Activated CD8-positive, alpha-beta T cell treated with anti-CD3 and anti-CD28 coated beads, Interleukin-2, amount 10 ng/mL, durations not matched to agents 7 days and 5 days (primary cell): Measurements from ENCODE around the gene CMBL. TPM values are rescaled to one million over a fixed set of nuclear protein-coding genes. Genes with fewer than 3 reads are reported as not detected.

Experiments used
- ATAC-seq: fragments of 150-1000 bp; cut with Tn5 transposase; one replicate; pipeline ENCODE4 v1.10.0; 2021; ENCODE audit warnings: moderate library complexity
- CTCF ChIA-PET: fragments of 350-600 bp; sonication (Branson Sonifier 250); formaldehyde crosslinking; loops from one replicate; lab custom pipeline; 2021; ENCODE audit warnings: antibody characterized with exemption; lab: Charles Lee
- POLR2A ChIA-PET: fragments of 350-600 bp; sonication (Branson Sonifier 250); formaldehyde crosslinking; loops from one replicate; lab custom pipeline; 2021; ENCODE audit warnings: antibody characterized with exemption; lab: Charles Lee
- DNase-seq: peaks from one replicate; pipeline ENCODE4 v3.0.0-alpha.2; 2020
- H3K27ac Mint-ChIP-seq: one replicate; pipeline ENCODE4 v1.8.0; 2021; ENCODE audit warnings: mild to moderate bottlenecking, mixed read lengths
- H3K27me3 Mint-ChIP-seq: one replicate; pipeline ENCODE4 v1.8.0; 2021; ENCODE audit warnings: low read depth, mixed read lengths
- H3K36me3 Mint-ChIP-seq: one replicate; pipeline ENCODE4 v1.8.0; 2021; ENCODE audit warnings: low read depth, mixed read lengths
- H3K4me1 Mint-ChIP-seq: one replicate; pipeline ENCODE4 v1.8.0; 2021; ENCODE audit warnings: low read depth, mixed read lengths
- H3K4me3 Mint-ChIP-seq: one replicate; pipeline ENCODE4 v1.8.0; 2021; ENCODE audit warnings: mild to moderate bottlenecking, mixed read lengths
- H3K9me3 Mint-ChIP-seq: one replicate; pipeline ENCODE4 v1.8.0; 2022; ENCODE audit warnings: mixed read lengths; ENCODE audit not compliant: insufficient read depth
- total RNA-seq, 2 experiments: library from RNA; stranded (reverse); gene quantifications; one replicate each; pipeline ENCODE4 v1.2.3, GENCODE V29; 2021

CMBL gene
- total RNA-seq, 2 experiments from 2014 or later = 1.6 to 1.9 TPM

GRCh38 chr5:10262121-10262774, 45.5 kb downstream of the CMBL start:
- H3K4me3 Mint-ChIP-seq = no peak overlapping the region
- POLR2A ChIA-PET = no interaction called here
- CTCF ChIA-PET = interaction anchor here (1.1 kb wide), 1 partner anchor 102 kb away, joined by 3 read pairs; no protein-coding TSS in a partner anchor
- no peaks in the 10 kb centered on the region for H3K27me3 Mint-ChIP-seq
- H3K4me1 Mint-ChIP-seq = no peaks in the 10 kb centered on the region
- H3K36me3 Mint-ChIP-seq = peaks cover 76% of the 10 kb centered on the region
- H3K9me3 Mint-ChIP-seq = no peaks in the 10 kb centered on the region
- no peak overlapping the region for H3K27ac Mint-ChIP-seq
- ATAC-seq (no peak), DNase-seq (no peak)

DNA sequence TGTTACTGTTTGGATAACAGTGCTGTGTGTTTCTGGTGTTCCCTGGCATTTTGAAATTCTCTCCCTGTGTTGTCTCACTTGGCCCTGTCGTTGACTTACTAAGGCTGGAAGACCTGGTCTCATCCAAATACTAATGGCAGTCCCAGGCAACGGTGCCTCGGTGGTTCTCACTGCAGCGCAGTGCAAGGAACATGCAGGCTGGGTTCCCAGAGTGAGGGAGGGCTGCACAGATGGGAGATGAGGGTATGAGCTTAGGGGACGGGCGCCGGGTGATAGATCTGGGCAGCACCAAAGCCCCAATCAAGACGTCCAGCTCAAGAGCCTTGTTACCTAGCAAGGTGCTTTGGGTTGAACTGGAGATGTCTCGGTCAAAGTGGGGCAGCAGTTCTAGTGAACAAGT, 46.6 kb downstream of the CMBL start:
- ATAC-seq (no peak), DNase-seq (no peak)
- H3K9me3 Mint-ChIP-seq = no peaks in the 10 kb centered on the region
- peaks cover 83% of the 10 kb centered on the region for H3K36me3 Mint-ChIP-seq
- H3K27ac Mint-ChIP-seq = no peak overlapping the region
- POLR2A ChIA-PET = no interaction called here
- peaks cover under 1% of the 10 kb centered on the region for H3K4me1 Mint-ChIP-seq
- H3K27me3 Mint-ChIP-seq = no peaks in the 10 kb centered on the region
- CTCF ChIA-PET = interaction anchor here (1.1 kb wide), 1 partner anchor 103 kb away, joined by 3 read pairs; no protein-coding TSS in a partner anchor
- H3K4me3 Mint-ChIP-seq = no peak overlapping the region

DNA sequence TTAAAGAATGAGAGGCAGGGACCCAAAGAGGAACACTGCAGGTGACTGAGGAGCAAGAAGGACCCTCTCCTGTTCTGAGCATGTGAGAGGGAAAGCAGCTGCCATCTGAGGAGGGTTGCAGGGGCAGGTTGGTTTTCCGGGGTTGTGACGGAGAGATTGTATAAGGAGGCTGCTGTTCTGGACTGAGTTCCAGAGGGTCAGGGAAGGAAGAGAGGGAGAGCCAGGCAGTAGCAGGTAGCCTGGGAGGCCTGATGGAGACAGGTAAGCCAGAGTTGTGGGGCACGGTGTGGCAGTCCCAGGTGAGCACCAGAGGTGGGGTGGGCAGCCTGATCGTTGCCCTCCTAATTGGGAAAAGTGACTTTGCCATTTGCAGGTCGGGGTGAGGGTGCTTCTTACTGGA, 47.8 kb downstream of the CMBL start:
- Mint-ChIP-seq H3K27me3 (no peaks in the 10 kb centered on the region), H3K36me3 (peaks cover 83% of the 10 kb centered on the region), H3K9me3 (no peaks in the 10 kb centered on the region), H3K4me1 (peaks cover 9% of the 10 kb centered on the region), H3K4me3 (no peak overlapping the region), H3K27ac (no peak overlapping the region)
- CTCF ChIA-PET = interaction anchor here (1.6 kb wide), 1 partner anchor 24 kb away, joined by 5 read pairs; no protein-coding TSS in a partner anchor
- DNase-seq (no peak), ATAC-seq (no peak)
- POLR2A ChIA-PET = no interaction called here

DNA sequence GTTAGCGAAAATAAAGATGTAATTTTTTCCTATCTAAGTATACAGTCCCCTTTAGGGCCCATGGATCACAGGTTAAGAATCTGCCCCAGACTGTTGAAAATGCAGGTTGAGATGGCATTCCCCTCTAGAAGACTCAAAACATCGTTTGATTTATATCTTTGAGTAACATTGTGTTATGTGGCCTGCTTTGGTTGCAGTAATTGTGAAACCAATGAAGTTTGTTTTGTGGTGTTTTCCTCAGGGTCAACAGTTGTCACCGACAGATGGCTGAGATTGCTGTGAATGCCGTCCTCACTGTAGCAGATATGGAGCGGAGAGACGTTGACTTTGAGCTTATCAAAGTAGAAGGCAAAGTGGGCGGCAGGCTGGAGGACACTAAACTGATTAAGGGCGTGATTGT, 49.8 kb downstream of the CMBL start:
- no peaks in the 10 kb centered on the region for H3K9me3 Mint-ChIP-seq
- no peak overlapping the region for H3K4me3 Mint-ChIP-seq
- H3K36me3 Mint-ChIP-seq = peaks cover 86% of the 10 kb centered on the region
- ChIA-PET POLR2A (interaction anchor here (0.6 to 1.6 kb wide), 2 partner anchors 95 to 1228 kb away, joined by 3 read pairs; partner anchors contain the start of gene MARCHF6), CTCF (no interaction called here)
- DNase-seq = no peak
- H3K4me1 Mint-ChIP-seq = peaks cover 26% of the 10 kb centered on the region
- ATAC-seq = no peak
- H3K27ac Mint-ChIP-seq = no peak overlapping the region
- no peaks in the 10 kb centered on the region for H3K27me3 Mint-ChIP-seq

DNA sequence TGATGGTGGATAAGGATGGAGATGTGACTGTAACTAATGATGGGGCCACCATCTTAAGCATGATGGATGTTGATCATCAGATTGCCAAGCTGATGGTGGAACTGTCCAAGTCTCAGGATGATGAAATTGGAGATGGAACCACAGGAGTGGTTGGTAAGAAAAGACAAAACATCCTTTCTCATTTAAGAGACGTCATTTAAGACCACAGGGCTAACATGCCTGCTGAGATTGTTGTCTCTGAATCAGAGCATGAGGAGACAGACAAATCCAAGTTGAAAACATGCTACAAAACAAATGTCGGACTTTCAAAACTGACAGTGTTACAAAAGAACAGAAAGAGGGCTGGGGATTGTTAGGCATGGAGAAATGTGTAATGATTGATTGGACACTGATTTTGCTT, 53.0 kb downstream of the CMBL start:
- H3K27me3 Mint-ChIP-seq = no peaks in the 10 kb centered on the region
- H3K4me1 Mint-ChIP-seq = peaks cover 42% of the 10 kb centered on the region
- no peak overlapping the region for H3K27ac Mint-ChIP-seq
- POLR2A ChIA-PET = interaction anchor here (1.1 kb wide), 1 partner anchor 99 kb away, joined by 3 read pairs; the partner anchor contains the start of gene MARCHF6
- CTCF ChIA-PET = no interaction called here
- H3K36me3 Mint-ChIP-seq = peaks cover 76% of the 10 kb centered on the region
- no peak for ATAC-seq
- no peak for DNase-seq
- H3K4me3 Mint-ChIP-seq = no peak overlapping the region
- no peaks in the 10 kb centered on the region for H3K9me3 Mint-ChIP-seq

- DNase-seq = no peak
- H3K36me3 Mint-ChIP-seq = peaks cover 66% of the 10 kb centered on the region
- no peak overlapping the region for H3K4me3 Mint-ChIP-seq
- no peaks in the 10 kb centered on the region for H3K9me3 Mint-ChIP-seq
- no peak for ATAC-seq
- H3K4me1 Mint-ChIP-seq = peaks cover 49% of the 10 kb centered on the region
- CTCF ChIA-PET = interaction anchor here (0.6 to 1.4 kb wide), 3 partner anchors 10 to 374 kb away, joined by 3 read pairs; no protein-coding TSS in a partner anchor
- POLR2A ChIA-PET = interaction anchor here (0.7 kb wide), 1 partner anchor 204 kb away, joined by 3 read pairs; no protein-coding TSS in a partner anchor
- H3K27ac Mint-ChIP-seq = no peak overlapping the region
- no peaks in the 10 kb centered on the region for H3K27me3 Mint-ChIP-seq
Observed at GRCh38 chr5:10253390-10253789, 54.3 kb downstream of the CMBL start.

- peaks cover 49% of the 10 kb centered on the region for H3K36me3 Mint-ChIP-seq
- ATAC-seq (no peak), DNase-seq (no peak)
- no peaks in the 10 kb centered on the region for H3K9me3 Mint-ChIP-seq
- H3K4me3 Mint-ChIP-seq = peak overlapping the region; percentile 84
- peak overlapping the region; percentile 89 for H3K27ac Mint-ChIP-seq
- POLR2A ChIA-PET = interaction anchor here (1.7 kb wide), 1 partner anchor 103 kb away, joined by 7 read pairs; no protein-coding TSS in a partner anchor
- no peaks in the 10 kb centered on the region for H3K27me3 Mint-ChIP-seq
- peaks cover 57% of the 10 kb centered on the region for H3K4me1 Mint-ChIP-seq
- CTCF ChIA-PET = interaction anchor here (1.2 to 1.3 kb wide), 3 partner anchors 33 to 383 kb away, joined by 3 to 8 read pairs (median 5); no protein-coding TSS in a partner anchor
Observed at GRCh38 chr5:10251405-10251804, 56.3 kb downstream of the CMBL start.

- Mint-ChIP-seq H3K4me1 (peaks cover 55% of the 10 kb centered on the region), H3K4me3 (peak overlapping the region; percentile 84), H3K27me3 (no peaks in the 10 kb centered on the region), H3K9me3 (no peaks in the 10 kb centered on the region), H3K27ac (peak overlapping the region; percentile 89), H3K36me3 (peaks cover 43% of the 10 kb centered on the region)
- ATAC-seq (peak; percentile 39), DNase-seq (peak; percentile 55)
- CTCF ChIA-PET = interaction anchor here (1.2 to 1.3 kb wide), 3 partner anchors 33 to 384 kb away, joined by 3 to 8 read pairs (median 5); no protein-coding TSS in a partner anchor
- POLR2A ChIA-PET = interaction anchor here (0.5 to 2.2 kb wide), 3 partner anchors 102 to 303 kb away, joined by 3 to 17 read pairs (median 7); partner anchors contain the start of gene MARCHF6
Observed at GRCh38 chr5:10250806-10251276, 56.9 kb downstream of the CMBL start.

GRCh38 chr5:10249948-10250805, 57.5 kb downstream of the CMBL start, which contains the start of gene CCT5:
CCT5 (plus strand) TSS chr5:10250280; CDS start chr5:10250341, 61 bp downstream.
- CTCF ChIA-PET = interaction anchor here (1.1 to 1.2 kb wide), 2 partner anchors 378 to 385 kb away, joined by 5 read pairs; no protein-coding TSS in a partner anchor
- peak within 1 kb of the TSS; percentile 99 for H3K27ac Mint-ChIP-seq
- no peaks in the 10 kb centered on the region for H3K27me3 Mint-ChIP-seq
- ATAC-seq (peak; percentile 82), DNase-seq (peak; percentile 94)
- POLR2A ChIA-PET = interaction anchor here (0.5 to 2.2 kb wide), 5 partner anchors 103 to 384 kb away, joined by 3 to 17 read pairs (median 3); partner anchors contain the start of gene MARCHF6
- peaks cover 36% of the 10 kb centered on the region for H3K36me3 Mint-ChIP-seq
- H3K4me1 Mint-ChIP-seq = peaks cover 51% of the 10 kb centered on the region
- H3K9me3 Mint-ChIP-seq = no peaks in the 10 kb centered on the region
- H3K4me3 Mint-ChIP-seq = peak within 1 kb of the TSS; percentile 84

DNA sequence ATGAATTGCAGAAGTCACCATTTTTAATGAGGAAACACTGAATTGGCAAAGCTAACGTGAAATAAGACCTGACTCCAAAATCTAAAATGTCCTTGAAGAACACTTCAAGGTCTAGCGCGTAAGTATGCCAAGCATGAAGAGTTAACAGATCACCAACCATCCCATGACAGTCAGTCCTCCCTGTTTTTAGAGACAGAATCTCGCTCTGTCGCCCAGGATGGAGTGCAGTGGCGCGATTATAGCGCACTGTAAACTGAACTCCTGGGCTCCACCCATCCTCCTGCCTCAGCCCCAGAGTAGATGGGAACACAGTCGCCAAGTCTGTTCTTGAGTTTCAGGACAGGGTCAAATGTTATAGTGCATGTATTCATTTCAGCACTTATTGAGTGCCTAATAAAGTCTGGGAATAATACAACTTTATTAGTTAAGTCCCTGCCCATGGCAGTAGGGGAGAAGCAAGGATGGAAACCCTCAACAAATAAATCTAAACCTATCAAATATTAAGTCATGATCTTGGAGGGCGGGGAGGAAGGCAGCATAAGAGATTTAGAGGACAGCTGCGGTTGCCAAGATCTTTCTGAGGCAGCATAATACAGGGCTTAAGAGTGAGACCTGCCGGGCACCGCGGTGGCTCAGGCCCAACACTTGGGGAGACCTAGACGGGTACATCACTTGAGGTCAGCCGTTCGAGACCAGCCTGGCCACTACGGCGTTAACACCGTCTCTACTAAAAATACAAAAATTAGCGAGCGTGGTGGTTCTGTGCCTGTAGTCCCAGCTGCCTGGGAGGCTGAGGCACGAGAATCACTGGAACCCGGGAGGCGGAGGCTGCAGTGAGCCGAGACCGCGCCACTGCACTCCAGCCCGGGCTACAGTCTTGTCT, 59.1 kb downstream of the CMBL start:
- Mint-ChIP-seq H3K9me3 (no peaks in the 10 kb centered on the region), H3K4me1 (peaks cover 37% of the 10 kb centered on the region), H3K27me3 (no peaks in the 10 kb centered on the region), H3K27ac (peak overlapping the region; percentile 99), H3K4me3 (peak overlapping the region; percentile 84), H3K36me3 (peaks cover 26% of the 10 kb centered on the region)
- CTCF ChIA-PET = interaction anchor here (0.9 to 1.4 kb wide), 2 partner anchors 16 to 359 kb away, joined by 3 read pairs; no protein-coding TSS in a partner anchor
- no peak for DNase-seq
- ATAC-seq = no peak
- POLR2A ChIA-PET = interaction anchor here (1.2 to 2.2 kb wide), 3 partner anchors 15 to 386 kb away, joined by 3 to 17 read pairs (median 3); partner anchors contain the start of gene MARCHF6
